ENCODE data around the gene GPC5.

DNA sequence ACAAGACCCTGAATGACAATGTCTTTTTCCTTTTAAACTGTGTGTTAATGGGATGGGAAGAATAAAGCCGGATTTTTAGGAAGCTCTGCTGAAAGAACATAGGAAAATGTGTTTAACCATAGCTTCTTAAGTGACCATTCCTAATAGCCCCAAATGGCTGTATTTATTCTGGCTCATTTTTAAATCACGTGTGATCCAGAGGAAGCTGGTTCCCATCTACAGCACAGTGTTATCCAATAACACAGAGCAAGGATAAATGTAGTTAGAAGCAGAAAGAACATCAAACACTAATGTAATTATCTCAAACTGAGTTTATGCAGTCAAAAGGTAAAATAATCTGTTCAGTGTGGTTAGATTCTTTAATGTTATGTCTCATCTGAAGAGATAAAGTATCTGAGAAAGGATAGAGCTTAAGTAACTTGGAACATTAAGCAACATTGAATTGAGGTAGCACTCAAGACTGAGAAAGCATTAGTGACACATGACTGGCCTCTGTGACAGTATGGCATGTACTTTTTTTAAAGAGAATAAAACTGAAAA lies 853.3 kb downstream of the GPC5 start:
- TF ChIP-seq, protein P1, sequence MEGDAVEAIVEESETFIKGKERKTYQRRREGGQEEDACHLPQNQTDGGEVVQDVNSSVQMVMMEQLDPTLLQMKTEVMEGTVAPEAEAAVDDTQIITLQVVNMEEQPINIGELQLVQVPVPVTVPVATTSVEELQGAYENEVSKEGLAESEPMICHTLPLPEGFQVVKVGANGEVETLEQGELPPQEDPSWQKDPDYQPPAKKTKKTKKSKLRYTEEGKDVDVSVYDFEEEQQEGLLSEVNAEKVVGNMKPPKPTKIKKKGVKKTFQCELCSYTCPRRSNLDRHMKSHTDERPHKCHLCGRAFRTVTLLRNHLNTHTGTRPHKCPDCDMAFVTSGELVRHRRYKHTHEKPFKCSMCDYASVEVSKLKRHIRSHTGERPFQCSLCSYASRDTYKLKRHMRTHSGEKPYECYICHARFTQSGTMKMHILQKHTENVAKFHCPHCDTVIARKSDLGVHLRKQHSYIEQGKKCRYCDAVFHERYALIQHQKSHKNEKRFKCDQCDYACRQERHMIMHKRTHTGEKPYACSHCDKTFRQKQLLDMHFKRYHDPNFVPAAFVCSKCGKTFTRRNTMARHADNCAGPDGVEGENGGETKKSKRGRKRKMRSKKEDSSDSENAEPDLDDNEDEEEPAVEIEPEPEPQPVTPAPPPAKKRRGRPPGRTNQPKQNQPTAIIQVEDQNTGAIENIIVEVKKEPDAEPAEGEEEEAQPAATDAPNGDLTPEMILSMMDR (IDR thresholded peaks at IDR 0.05 in 8 of 11, conservative IDR thresholded peaks at IDR 0.05 in 3 of 11) = no peak
- TF ChIP-seq POLR2AphosphoS5 (IDR thresholded peaks at IDR 0.05) = no peak
- TF ChIP-seq POLR2A (IDR thresholded peaks at IDR 0.05) = no peak

Data from spleen (tissue), 7 donors.